Sigmoid colon (tissue), 3 donors: ENCODE data around the gene CDCA4.
"Not testable (repeated sequence)": the region's sequence is repeated elsewhere in the genome, so short reads cannot be mapped to it uniquely, and the experiment has no call there.

Experiments used
- CTCF ChIP-seq, 4 experiments: fragments of 450-650 bp in 3 of 4; fragments of 200-600 bp in 1 of 4; IDR thresholded peaks; one replicate each; pipeline ENCODE4 v1.5.1; 2016 to 2019; ENCODE audit warnings: antibody characterized with exemption in 4 of 4, mild to moderate bottlenecking in 3 of 4, moderate library complexity in 2 of 4
- POLR2A ChIP-seq, 2 donors: fragments of 450-650 bp; IDR thresholded peaks; one replicate each; pipeline ENCODE4 v1.6.1; 2016; ENCODE audit warnings: antibody characterized with exemption in 2 of 2, mild to moderate bottlenecking in 2 of 2, moderate library complexity in 2 of 2

GRCh38 chr14:105035616-105036015 lies 14.7 kb upstream of the CDCA4 start:
- not testable (repeated sequence) for TF ChIP-seq POLR2A, CTCF (IDR thresholded peaks at IDR 0.05)
